ENCODE results near the gene GORAB.

Gene GORAB

GRCh38 chr1:170538687-170539086 is 6.7 kb downstream of the GORAB start:
- no peak for DNase-seq (ENCODE audit: low spot score)

DNA sequence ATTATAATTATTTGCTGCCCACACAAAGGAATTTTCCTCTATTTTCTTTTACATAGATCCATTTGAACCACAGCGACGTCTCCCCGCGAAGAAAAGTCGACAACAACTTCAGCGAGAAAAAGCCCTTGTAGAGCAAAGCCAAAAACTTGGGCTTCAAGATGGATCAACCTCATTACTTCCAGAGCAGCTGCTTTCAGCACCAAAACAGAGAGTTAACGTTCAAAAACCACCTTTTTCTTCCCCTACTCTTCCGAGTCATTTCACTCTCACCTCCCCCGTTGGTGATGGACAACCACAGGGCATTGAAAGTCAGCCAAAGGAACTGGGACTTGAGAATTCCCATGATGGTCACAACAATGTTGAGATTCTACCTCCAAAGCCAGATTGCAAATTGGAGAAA is 7.2 kb downstream of the GORAB start:
- DNase-seq (ENCODE audit: low spot score), result no peak

- DNase-seq (ENCODE audit: low spot score), result no peak
These were observed 12.7 kb downstream of the GORAB start for GRCh38 chr1:170544624-170545023.

DNA sequence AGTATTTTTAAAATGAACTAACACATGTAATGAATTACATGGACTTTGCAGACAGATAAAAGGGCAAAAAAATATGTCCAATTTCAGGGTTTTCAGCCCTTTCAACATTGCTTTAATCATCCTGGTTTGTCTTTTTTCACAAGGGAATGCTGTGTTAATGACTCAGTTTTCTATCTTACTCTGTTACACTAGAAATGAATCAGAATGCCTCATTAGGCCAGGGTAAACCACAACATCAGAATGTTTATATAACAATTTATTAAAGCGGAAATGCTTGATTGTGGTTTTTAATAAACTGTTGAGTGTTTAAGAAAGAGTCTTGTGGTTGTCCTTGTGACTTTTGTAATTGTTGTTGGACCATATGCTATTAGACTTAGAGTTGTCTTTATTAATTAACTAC is 13.5 kb downstream of the GORAB start:
- DNase-seq (ENCODE audit: low spot score), result no peak

- DNase-seq (ENCODE audit: low spot score), result no peak
These were observed 15.3 kb downstream of the GORAB start for GRCh38 chr1:170547255-170547654.

DNA sequence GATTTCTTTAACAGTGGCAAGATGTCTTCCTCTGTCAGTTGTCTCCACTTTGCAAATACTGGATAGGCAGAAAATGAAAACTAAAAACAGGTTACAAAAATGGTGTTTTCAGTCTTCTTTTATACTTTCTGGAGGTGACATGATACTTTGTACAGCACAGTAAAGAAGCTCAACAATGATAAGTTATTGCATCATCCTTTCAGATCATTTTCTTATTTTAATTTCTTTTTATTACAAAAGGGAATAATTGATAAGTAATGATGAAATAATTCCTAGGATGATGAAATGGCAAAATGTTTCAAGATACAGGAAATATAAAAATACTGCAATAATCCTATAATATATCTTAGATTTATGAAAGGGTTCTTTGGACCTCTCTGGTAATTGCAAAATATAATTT is 16.5 kb downstream of the GORAB start:
- no peak for DNase-seq (ENCODE audit: low spot score)

GRCh38 chr1:170555370-170555769 is 23.4 kb downstream of the GORAB start:
- DNase-seq (ENCODE audit: low spot score), result no peak

GRCh38 chr1:170556917-170557316 is 25.0 kb downstream of the GORAB start:
- no peak for DNase-seq (ENCODE audit: low spot score)

DNA sequence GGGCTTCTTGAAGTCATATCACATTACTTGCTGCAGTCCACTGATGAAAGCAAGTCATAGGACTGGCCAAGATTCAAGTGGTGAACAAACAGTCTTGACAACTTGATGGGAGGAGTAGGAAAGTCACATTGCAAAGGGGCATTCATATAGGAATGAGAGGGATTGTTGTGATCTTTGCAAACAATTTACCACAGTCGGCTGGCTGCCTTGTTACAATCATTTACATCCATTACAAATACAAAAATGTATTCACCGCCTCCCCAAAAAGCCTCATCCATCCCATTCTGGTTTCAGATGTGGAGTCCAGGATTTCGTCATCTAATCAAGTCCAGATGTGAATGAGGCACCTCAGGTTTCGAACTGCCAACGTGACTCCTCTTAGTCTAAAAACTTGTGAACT is 26.8 kb downstream of the GORAB start:
- no peak for DNase-seq (ENCODE audit: low spot score)

GRCh38 chr1:170559166-170559565 is 27.2 kb downstream of the GORAB start:
- no peak for DNase-seq (ENCODE audit: low spot score)

DNA sequence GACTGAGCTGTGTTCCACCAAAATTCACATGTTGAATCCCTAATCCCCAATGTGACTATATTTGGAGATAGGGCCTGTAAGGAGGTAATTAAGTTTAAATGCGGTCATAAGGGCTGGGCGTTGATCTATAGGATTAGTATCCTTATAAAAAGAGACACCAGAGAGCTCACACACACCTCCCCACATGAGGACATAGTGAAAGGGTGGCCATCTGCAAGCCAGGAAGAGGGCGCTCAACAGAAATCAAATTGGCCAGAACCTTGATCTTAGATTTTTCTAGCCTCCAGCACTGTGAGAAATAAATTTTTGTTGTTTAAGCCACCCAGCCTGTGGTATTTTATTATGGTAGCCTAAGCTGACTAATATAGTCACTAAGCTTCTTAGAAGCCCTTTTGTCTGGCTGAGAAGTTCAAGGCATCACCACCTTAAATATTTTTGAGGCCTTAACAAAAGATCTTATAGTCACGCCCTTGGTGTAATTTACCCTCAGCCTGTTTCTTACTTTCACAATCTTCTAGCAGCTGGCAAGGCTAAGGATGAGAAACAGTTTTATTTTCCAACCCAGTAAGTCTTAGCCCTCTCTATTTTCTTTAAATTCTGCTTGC is 28.8 kb downstream of the GORAB start:
- DNase-seq (ENCODE audit: low spot score), result no peak

- peak; percentile 42 for DNase-seq (ENCODE audit: low spot score)
These were observed 30.8 kb downstream of the GORAB start for GRCh38 chr1:170562646-170563338.

DNA sequence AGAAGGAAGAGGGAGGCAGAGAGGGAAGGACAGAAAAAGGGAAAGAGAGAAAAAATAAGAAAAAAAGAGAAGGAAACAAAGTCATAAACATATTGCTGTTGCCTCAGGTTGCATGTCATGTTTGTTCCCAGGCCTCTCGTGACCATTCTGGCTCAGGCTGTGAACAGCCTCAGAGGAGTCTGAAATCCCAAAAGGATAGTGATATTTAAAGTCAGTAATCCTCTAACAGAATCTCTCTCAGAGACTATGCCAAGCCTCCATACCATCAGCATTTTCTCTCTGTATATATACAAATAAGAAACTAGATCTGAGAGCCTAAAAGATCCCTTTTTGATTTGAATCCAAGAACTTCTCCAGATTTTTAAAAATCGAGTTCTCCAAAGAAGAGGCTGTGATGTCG is 35.2 kb downstream of the GORAB start:
- DNase-seq (ENCODE audit: low spot score), result no peak

GRCh38 chr1:170568197-170568596 is 36.2 kb downstream of the GORAB start:
- DNase-seq (ENCODE audit: low spot score), result no peak

- no peak for DNase-seq (ENCODE audit: low spot score)
These were observed 45.0 kb downstream of the GORAB start for GRCh38 chr1:170576980-170577379.

DNA sequence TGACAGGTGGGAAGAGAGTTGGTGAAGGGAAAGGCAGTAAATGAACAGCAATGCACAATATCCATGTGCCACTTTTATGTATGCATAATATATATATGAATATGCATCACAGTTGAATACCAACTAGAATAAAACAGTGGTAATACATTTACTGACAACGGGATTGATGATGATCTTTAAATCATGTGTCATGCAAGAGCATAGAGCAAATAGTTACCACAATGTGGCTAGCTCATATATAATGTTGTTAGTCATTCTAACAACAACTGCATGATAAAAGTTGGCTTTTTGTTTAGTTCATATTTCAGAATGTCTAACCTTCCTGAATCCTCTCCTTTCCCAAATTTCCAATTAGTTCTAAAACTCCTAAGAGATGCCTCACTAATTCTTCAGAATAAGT is 46.4 kb downstream of the GORAB start:
- no peak for DNase-seq (ENCODE audit: low spot score)

DNA sequence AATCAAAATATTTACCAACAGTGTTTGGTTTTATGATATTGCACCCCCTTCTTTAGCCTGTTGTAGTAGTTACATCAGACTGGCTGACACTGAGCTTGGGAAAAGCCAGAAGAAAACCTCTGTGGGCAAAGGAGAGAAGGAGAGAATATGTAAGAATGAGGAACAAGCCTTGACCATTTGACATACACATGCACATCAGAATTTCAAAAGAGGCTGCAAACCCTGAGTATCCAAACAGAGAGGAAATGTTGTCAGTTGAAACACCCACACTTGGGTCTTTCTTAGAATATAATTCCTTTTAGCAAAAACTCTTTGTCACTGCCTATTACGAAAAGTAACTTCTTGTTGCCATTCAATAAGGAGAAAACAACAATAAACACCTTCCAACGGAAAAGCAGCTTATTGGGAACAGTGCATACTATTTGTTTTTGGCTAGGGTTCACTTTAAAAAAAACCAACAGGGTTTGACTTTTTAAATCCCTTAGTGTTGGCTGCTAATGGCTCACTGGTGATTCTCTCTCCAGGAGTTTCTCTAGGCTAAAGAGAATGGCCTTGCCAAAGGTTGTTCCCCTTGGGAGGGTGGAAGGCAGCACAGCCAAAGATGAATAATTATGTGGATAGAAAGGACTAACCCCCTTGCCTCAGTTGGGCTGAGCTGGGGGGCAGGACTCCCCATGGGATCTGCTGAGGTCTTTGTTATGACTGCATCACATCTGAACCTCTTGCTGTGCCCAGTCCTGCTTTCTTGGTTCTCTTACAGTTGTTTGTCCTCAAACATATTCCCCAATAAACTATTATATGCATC is 48.9 kb downstream of the GORAB start:
- no peak for DNase-seq (ENCODE audit: low spot score)

DNA sequence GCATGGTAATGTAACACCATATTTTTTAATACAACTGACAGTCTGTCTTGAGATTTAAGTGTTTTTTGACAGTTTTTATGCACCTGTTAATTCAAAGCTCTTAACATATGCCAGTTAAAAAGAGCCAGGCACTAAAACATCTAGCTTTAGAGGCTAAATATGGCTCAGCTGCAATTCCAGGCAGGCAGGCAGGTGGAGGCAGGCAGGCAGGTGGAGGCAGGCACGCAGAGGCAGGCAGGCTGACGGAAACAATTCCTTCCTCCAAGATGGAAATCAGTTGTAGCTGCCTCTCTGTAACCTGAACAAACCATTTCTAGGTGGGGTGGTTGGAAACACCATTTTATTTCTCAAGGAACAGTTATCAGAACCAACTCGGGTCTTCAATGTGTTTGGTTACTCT is 51.2 kb downstream of the GORAB start:
- DNase-seq (ENCODE audit: low spot score), result no peak

GRCh38 chr1:170586321-170587252 is 54.6 kb downstream of the GORAB start:
- DNase-seq (ENCODE audit: low spot score), result no peak

DNA sequence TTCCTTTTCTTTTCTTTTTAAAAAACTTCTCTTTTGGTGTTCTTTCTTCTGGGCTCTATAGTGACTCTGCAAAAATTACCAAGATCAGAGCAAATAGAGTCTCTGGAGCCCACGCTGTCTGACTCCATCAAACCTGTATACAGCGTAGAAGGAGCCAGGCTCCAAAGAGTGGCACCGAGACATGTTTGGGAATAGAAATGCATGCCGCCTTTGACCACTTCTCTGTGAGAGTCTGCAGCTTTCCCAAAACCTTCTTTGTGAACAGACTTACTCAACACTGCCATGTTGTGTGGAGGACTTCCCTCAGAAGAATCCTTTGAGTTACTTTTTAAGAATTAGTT is 55.3 kb downstream of the GORAB start:
- DNase-seq (ENCODE audit: low spot score), result no peak

GRCh38 chr1:170590921-170591705 is 59.1 kb downstream of the GORAB start:
- DNase-seq (ENCODE audit: low spot score), result no peak
